Tibial nerve (tissue), 4 donors: ENCODE measurements around the gene SUV39H2.

Experiments used
- EP300 ChIP-seq, 2 donors: sonication (generic); formaldehyde crosslinking; IDR thresholded peaks; one replicate each; pipeline ENCODE4 v1.6.1; 2017; ENCODE audit warnings: antibody characterized with exemption in 2 of 2, mild to moderate bottlenecking in 1 of 2
- POLR2A ChIP-seq, 2 donors: fragments of 450-650 bp; IDR thresholded peaks; one replicate each; pipeline ENCODE4 v1.6.1; 2017; ENCODE audit warnings: antibody characterized with exemption in 2 of 2, mild to moderate bottlenecking in 2 of 2, moderate library complexity in 2 of 2
- TF ChIP-seq, protein P1 (sequence below), 5 experiments: fragments of 200-600 bp in 3 of 5; fragments of 450-650 bp in 2 of 5; sonication (generic) in 3 of 5; IDR thresholded peaks; one replicate each; pipeline ENCODE4 v1.5.1; 2016 to 2019; ENCODE audit warnings: antibody characterized with exemption in 5 of 5, mild to moderate bottlenecking in 3 of 5, moderate library complexity in 2 of 5

DNA sequence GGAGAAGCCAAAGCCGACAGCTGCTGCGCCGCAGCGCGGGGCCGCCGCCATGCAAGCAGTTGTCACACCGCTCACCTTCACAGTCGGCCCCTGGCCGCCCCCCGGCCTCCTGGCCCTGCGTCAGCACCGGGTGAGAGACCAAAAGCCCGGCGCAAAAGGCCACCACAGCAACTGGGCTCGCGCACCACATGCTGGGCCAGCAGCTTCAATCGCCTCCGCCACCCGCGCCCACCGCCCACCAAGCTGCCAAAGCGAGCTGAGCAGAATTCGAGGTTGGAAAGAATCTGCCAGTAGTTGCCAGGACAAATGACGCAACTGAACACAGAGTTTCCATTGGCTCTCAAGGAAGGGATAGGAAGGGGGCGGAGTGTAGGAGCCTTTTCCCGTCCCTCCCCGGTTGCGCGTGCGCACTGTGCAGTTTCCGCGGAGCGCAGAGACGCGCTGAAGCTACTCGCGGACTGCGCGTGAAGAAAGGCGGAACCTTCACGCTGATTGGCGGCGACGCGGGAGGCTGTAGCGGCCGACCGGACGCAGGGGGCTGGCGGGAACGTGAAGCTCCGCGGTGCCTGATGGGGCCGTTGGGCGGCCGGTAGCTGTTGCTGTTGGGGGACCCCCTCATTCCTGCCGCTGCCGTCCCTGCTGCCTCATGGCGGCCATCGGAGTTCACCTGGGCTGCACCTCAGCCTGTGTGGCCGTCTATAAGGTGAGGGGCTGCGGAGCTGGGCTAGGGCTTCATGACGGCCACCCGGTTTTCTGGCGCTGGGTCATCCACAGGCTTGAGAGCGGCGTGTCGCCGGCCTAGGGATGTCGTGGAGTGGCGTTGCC lies 40.7 kb upstream of the SUV39H2 start, which contains the start of the genes CDNF, HSPA14 and MSANTD7:
- TF ChIP-seq, protein P1, sequence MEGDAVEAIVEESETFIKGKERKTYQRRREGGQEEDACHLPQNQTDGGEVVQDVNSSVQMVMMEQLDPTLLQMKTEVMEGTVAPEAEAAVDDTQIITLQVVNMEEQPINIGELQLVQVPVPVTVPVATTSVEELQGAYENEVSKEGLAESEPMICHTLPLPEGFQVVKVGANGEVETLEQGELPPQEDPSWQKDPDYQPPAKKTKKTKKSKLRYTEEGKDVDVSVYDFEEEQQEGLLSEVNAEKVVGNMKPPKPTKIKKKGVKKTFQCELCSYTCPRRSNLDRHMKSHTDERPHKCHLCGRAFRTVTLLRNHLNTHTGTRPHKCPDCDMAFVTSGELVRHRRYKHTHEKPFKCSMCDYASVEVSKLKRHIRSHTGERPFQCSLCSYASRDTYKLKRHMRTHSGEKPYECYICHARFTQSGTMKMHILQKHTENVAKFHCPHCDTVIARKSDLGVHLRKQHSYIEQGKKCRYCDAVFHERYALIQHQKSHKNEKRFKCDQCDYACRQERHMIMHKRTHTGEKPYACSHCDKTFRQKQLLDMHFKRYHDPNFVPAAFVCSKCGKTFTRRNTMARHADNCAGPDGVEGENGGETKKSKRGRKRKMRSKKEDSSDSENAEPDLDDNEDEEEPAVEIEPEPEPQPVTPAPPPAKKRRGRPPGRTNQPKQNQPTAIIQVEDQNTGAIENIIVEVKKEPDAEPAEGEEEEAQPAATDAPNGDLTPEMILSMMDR (IDR thresholded peaks at IDR 0.05), result peak in 2 of 5 experiments; percentile 26 to 48
- TF ChIP-seq POLR2A (IDR thresholded peaks at IDR 0.05), result peak; percentile 43 to 78
- peak; percentile 89 to 97 for TF ChIP-seq EP300 (IDR thresholded peaks at IDR 0.05)
